HG03196 (cell line): ENCODE data around the gene KCP.

Experiments used
- ATAC-seq: cut with Tn5 transposase; IDR thresholded peaks from one replicate; pipeline ENCODE4 v1.9.1; 2021; ENCODE audit not compliant: unreplicated experiment

KCP gene

DNA sequence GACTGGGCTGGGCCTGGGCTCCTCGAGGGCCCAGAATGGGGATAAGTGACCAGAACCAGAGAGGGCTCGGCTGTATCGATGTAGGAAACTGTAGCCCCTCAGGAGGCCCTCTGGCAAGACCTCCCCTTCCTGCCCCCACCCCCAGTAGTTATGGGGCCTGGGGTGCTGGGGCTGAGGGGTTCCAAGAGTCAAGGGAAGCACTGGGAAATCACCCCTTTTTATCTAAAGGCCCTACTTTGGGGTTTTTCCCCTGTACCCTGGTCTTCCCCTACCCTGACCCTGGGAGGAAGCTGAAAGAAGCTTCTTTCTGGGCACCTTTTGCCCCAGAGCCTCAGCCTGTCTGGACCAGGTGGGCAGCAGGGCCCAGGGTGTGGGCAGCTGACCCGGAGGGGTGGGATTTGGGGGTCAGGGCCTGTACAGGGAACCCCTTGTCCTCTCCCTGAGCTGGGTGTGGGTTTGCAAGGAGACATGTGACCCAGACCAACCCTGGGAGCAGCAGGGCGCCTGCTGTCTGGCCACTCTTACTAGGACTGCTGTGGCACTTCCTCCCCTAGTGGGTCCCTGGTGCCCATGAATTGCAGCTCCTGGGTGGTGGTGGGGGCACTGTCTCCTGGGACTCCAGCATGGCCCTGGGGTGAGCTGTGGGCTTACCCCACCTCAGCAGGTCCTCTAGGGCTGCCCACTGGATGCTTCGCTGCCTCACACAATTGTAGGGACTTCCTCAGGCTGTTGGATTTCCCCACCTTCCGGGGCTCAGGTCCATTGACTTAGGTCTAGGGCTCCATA lies 28.8 kb upstream of the KCP start:
- peak; percentile 21 for ATAC-seq

DNA sequence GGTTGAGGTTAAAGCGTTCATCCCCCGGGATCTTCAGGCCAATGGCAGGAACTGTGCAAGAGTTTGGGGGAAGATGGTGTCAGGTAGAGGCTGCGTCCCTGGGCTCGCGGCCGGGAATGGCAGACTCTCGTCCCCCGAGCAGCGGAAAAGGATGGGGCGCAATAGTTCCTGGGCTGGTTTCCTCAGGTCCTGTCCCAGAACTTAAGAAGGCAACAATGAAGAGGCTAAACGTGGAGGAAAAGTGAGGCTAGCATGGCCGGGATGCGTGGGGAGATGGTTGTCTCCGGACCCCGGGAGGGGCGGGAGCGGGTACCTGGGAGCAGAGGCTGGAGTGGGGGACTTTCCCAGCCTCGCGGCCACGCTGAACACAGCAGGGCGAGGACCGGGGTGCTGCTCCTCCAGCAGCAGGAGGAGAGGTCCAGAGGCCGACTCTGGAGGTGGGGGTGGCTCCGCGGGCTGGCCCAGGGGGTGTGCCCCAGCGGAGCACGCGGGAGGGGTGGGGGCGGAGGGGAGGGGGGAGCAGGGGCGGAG lies 28.1 kb upstream of the KCP start:
- ATAC-seq = peak; percentile 13

- peak; percentile 17 for ATAC-seq
Observed at GRCh38 chr7:128937647-128938543, 27.4 kb upstream of the KCP start, which contains the start of gene IRF5. TSS of gene IRF5 (plus strand) at chr7:128937927. CDS start at chr7:128942082, 4,155 bp downstream.

- ATAC-seq = peak; percentile 2
Observed at GRCh38 chr7:128937271-128937646, 26.8 kb upstream of the KCP start.

GRCh38 chr7:128936798-128937197 lies 26.3 kb upstream of the KCP start:
- no peak for ATAC-seq

DNA sequence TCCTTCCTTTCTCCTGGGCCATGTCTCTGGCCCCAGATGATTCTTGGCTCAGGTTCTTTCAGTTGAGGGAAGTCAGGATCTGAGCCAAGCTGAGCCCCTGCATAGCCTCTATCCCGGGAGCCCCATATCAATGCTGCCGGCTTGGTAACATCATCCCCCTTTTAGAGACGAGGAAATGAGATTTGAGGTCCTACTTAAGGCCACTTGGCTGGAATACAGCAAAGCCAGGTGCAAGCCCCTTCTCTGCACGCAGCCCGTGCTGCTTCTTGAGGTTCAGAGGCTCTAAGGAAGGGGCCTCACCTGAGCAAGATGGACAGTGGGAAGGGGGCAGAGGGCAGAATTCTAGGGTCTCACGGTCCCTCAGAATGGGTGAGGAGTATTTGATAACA lies 24.8 kb upstream of the KCP start:
- no peak for ATAC-seq

DNA sequence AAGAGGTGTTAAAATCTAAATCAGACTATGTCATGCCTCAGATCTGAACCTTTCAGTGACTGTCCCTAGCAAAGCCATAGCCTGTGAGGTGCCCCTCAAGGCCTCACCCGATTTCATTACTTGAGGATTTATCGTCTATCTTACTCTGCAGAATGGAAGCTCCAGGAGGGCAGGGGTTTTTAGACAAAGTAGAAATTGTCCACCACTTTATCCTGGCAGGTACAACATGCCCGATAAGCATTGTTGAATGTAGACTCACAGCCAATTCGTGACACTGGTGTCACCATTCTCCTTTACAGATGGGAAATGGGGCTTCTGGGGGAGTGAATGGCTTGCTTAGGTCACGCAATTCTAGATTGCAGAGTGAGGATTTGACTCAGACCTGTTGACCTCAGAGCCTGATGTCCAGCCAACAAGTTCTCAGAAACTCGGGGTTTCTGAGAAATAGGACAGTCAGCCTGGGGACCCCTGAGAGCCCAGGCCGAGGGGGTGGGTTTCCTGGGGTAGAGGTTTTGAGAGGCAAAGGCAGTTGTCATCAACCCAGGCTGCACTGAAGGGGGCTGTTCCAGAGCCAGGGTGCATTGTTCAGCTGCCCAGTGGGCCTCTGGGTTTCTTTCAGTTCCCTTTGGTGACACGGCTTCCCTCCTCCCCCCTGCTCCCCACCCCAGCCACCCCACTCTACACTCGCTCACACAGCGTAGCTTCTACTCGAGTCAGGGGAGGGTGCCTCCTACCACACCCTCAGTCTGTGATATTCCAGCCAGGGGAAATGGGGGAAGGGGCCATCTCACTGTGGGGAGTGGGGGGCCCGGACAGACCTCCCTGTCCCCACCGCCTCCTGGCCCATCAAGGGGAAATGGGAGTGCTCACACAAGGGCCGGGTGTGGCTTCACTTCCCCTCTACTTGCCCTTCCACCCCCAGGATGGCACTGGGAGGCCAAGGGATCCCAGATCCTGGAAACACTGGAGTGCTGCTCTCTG lies 24.1 kb upstream of the KCP start:
- peak; percentile 16 for ATAC-seq

GRCh38 chr7:128933180-128933891 lies 22.8 kb upstream of the KCP start:
- ATAC-seq = no peak

- ATAC-seq = no peak
Observed at GRCh38 chr7:128932862-128933179, 22.3 kb upstream of the KCP start.

DNA sequence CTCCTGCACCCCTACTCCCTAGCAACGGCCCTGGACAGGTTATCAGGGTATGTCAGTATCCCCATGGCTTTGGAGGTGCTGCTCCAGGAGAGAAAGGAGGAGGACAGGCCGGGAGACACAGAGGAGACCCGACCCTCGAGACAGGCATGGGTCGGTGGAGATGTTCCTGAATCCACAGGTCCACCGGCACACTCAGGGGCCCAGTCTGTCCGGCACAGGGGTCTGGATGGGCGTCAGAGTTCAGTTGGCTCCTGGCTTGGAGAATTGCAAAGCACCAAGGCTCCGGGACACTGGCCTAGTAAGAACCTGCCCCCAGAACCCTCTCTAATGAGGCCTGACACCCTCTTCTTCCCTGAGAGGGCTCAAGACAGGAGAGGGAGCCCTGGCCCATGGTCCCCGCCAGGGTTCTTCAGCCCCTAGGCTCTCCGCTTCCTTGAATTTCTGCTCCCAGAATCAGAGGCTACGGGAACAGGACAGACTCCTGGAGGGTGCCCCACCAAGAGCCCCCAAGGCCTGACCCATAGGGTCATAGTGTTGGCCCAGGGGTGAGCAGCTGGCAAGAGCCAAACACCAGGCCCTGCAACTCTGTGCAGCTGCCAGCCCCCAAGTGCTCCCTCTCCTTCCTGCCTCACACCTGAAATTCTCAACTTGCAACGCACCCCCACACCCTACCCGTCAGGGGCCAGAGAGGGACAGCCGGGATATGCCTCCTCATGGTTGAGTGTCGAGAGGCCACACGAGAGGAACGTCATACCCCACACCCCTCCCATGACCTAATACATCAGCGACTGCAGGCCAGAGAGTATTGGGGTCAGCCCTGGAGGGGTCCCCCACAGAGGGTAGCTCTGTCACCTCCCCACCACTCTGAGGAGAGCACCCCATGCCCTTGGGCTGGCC lies 21.7 kb upstream of the KCP start:
- ATAC-seq = no peak

GRCh38 chr7:128931190-128931798 lies 20.8 kb upstream of the KCP start:
- ATAC-seq = no peak

- no peak for ATAC-seq
Observed at GRCh38 chr7:128928882-128929788, 18.6 kb upstream of the KCP start.

DNA sequence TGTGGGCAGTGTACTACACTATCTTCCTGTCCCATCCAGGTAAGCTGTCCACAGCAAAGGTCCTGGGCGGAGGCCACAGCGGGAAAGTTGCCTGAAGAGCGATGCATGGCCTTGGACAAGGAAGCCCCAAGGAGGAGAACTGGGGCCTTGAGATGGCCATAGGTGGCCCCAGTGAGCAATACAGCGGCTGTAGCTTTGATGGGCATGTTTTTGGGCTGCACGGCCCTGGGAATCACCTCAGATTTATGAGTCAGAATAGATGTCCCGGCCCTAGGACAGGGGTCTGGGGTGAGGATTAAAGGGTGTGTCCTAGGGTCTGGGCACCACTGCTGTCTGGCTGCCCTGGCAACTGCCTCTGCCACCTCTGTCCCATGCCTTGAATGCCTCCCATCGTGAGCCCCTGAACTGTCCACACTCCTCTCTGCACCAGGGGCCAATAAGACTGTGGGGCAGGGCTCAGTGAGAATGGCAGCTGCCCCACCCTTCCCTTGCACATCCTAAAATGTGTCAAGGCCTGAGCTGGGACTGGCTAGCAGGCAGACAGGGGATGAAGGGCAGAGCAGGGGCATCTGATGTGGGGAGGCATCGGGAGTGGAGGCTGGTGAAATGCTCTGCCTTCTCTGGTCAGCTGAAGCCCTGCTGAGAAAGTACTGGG lies 17.8 kb upstream of the KCP start:
- ATAC-seq = no peak

GRCh38 chr7:128924707-128925588 lies 14.4 kb upstream of the KCP start:
- ATAC-seq = no peak

DNA sequence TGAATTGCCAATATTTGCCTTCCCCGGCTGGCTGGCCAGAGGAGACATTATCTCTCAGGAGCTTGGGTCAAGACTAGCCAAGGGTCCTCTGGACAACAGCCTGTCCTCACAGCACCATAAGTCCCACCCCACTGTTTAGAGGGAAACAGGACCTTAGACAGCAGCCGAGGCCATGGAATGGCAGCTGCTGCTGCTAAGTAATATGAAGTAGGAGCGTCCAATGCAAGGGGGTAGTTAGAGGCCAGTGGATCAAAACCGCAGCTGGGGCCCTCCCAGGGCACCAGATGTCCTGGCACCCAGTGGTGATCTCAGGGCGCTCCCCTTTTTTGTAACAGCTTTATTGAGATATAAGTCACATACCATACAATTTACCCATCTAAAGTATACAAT lies 12.9 kb upstream of the KCP start:
- ATAC-seq = no peak
